G401.6 (cell line): ENCODE data around the gene NEIL1.

ENCODE experiments used
- FAIRE-seq: peaks from 2 replicates; lab custom pipeline; 2012; peaks lifted over from hg19 to GRCh38; lab: Jason Lieb, UNC

The NEIL1 gene

DNA sequence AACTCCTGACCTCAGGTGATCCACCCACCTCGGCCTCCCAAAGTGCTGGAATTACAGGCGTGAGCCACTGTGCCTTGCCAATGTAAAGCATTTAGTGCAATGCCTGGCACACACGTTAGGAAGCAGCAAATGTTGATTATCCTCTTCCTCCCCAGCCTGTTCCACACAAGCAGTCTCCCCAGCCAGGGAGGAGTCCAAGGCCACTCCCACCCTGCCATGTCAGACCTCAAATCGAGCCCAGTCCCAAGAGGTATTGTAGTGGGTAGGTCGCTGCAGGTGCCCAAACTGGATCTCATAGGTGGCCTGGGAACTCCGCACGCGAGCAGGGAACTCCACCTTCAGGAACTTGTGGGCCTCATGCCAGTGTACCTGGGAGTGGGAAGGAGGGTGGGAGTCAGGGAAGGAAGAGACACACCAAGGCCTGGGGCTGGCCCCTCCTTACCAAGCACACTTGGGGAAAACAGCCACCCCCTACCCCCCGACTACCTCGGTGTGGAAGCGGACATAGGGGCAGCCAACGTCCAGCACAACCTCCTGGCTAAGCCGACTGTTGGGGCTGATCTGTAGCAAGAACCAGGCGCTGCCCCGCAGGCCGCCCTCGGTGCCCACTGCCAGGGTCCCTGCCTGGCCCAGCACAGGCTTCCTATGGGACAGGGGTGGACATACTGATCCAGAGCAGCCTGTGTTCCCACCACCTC is 11.3 kb downstream of the NEIL1 start:
- no peak for FAIRE-seq

DNA sequence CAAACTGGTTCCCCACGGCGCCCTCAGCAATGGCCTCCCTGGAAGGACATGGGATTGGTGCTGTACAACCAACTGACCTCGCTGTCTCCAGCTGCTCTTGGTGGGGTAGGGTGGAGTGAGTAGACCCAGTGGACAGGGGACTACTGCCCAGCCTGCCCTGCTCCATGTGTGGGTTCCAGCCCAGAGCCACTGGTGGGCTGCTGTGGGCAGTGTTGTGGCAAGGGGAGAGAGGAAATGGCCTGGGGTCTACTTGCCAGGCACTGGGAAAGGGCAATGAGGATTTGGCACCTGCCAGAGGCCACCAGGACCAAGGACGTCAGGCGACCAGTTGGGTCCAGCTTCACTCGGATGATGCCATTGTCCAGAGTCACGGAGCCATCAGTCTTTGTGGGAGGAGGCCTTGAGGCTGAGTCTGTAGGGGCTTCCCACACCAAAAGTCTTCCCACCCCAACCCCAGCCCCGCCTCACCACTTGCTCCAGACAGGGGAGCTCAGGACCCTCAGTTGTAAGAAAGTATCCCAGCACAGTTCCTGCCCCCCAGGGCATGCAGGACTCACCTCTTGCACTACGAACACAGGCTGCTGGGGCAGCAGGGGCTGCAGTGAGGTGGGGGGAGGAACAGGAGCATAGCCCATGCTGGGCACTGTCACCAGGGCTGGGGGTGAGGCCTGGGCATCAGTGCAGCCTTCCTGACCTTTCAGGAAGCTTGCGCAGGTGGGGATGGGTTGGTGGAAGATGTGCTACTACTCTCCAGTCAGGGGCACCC is 12.1 kb downstream of the NEIL1 start:
- no peak for FAIRE-seq

DNA sequence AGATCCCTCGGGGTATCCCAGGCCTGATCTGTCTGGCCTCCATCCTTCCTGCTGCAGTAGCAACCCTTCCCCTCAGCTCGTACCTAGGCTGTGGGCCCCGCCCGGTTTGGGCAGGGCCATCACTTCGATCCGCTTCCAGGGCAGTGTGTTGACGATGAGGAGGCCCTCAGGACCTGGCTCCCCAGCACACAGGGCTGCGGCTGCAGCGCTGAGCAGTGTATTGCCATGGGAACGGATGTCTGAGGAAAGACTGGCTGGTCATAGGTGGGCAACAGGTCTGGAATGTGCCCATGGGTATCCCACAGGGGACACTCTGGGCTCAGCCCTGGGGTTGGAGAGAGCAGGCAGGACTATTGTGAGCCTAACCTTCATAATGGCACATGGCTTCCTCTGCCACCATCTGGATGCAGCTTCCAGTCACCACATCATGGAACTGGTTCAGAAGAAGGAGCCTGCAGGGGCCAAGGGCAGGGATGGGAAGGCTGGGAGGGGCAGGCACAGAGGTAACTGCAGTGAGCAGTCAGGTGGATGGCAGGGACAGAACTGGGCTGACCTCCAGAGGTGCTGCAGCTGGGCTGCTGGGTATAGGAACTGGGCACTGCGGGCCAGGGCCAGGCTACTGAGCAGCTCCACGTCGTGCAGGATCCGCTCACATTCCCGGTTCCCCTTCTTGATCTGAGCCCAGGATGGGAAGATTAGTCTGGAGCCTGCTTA is 12.9 kb downstream of the NEIL1 start:
- no peak for FAIRE-seq

DNA sequence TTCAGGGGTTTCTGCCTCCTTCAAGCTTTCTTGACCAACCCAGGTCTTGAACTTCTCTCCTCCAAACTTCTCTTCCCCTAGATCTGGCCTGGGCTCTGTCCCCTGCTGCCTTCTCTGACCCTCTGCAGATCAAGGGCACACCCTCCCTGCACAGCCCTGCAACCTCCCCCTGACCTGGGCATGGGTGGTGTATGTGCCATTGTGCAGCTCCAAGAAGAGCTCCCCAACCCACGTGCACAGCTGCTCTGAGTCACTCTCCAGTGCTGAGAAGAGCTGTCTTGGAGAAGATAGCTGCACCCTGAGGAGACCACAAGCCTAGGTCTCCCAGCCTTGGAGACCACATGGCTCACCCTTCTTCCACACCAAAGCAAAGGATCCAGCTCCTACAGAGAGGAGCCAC is 13.6 kb downstream of the NEIL1 start:
- no peak for FAIRE-seq

DNA sequence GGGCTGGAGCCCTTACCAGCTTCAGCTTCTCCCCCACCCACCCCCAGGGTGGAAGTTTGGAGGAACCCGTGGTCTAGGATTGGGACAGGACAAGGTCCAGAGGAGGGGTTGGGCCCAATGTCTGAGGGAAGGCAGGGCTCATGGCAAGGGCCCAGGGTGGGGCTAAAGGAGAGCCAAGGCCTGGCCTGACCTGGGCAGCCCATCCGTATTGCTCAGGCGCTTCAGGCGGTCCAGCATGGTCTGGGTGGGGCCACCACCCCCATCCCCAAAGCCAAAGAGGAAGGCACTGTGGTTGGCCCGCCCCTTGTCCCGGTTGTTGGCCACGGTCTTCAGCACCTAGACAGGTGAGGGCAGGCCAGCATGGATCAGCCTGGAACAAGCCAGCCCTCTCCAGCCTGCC is 14.0 kb downstream of the NEIL1 start:
- FAIRE-seq, result no peak

DNA sequence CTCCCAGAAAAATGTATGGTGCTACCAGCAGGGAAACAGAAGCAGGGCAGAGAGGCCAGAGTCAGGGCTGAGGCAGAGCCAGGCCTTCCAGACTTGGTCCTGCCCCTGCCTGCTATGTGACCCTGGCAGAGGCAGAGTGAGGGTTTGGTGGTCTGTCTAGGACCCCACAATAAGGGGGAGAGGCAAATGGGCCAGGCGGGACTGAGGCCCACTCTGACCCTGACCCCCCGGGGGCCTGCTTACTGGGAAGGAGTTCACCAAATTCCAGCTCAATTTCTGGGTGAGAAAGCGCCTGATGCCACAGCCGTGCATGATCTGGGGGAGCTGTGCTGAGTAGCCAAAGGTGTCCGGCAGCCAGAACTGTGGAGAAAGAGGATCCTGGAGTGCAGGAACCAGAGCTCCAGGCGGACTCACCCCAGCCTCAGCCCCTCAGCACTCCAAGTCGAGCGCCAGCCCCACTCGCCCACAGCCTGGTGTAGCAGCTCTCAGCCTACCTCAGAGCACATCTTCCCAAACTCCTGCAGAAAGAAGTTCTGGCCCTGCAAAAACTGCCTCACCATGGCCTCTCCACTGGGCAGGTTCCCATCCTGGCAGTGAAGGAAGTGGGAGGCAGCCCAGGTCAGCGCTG is 14.6 kb downstream of the NEIL1 start:
- no peak for FAIRE-seq

DNA sequence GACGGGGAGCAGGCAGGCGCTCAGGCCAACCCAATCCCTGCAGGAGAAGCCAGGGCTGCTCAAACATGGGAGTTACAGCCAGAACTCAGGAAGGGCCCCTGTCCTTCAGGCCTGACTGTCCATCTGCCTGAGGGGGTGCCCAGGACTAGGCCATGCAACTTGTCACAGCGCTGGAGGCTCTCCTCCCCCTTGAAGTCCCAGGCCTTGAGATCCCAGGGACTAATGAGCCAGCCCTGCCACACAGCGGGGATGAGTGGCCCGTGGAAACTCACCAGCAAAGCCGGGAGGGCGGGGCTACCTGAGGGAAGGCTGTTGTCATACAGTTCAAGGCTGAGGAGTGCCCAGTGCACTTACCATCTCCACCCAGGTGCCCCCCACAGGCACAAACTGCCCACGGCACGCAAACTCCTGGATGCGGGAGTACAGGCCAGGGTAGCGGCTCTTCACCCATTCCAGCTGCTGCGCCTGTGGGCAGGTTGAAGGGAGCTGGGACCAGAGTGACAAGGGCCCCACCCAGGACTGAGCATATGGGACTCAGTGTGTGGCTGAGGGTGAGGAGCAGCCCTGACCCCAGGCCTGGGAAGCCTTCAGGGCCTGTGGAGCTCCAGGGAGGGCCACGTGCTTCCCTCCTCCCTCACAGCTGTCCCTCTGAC is 15.3 kb downstream of the NEIL1 start:
- FAIRE-seq, result no peak

DNA sequence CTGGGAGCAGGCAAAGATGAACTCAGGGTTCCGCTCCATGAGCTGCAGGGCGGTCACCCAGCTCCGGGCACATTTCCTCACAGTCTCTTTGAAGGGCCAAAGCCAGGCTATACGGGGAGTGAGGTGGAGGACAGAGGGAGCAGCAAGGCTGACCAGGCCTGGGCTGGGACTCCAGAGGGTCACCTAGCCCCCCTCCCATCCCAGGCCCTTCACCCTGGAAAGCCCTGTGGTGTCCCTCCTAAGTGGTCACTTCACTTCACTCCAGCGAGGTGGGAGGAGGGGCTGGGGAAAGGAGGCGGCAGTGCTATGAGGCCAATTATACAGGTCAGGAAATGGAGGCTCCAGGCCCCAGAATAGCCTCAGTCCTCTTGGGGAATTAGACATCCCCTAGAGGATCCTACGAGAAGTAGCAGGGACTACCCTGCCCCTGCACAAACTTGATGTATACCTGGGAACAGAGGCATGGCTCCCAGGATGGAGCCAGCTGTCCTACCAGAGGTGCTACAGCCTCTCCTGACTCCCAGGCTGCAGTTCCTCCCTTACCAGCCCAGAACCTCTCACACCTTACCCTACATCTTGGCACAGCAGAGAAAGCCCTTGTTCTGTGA is 15.9 kb downstream of the NEIL1 start:
- no peak for FAIRE-seq

DNA sequence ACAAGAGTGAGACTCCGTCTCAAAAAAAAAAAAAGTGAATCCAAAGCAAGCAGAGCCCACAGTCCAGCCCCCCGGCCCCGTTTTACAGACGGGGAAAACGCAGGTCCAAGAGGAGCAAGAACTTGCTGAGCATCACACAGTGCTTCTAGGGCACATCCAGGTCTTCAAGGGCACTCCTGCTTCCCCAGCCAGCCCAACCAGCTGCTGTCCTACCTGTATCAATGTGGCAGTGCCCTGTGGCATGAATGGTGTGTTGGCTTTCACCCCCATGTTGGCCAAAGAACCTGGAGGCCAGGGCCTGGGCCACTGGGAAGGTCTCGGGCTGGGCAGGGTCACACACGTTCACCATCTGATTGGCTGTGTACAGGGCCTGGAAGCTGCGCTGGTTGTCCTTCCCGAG is 16.9 kb downstream of the NEIL1 start:
- no peak for FAIRE-seq

DNA sequence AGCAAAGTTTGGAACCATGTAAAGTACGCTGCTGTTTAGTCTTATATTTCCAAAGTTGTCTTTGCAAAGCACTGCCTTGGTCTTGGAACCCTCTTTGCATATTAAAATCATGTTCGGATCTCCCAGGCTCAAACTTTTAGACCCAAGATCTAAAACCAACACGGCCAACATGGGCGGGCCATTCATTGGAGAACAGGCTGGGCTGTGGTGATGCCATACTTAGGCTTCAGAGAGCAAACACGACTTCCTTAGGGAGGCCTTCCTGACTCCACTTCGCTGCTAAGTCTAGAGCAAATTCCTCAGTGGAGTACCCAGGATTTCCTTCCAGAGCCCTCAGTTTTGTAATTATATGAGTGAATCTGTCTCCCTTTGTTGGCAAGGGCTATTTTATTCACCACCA is 18.0 kb downstream of the NEIL1 start:
- FAIRE-seq, result no peak

DNA sequence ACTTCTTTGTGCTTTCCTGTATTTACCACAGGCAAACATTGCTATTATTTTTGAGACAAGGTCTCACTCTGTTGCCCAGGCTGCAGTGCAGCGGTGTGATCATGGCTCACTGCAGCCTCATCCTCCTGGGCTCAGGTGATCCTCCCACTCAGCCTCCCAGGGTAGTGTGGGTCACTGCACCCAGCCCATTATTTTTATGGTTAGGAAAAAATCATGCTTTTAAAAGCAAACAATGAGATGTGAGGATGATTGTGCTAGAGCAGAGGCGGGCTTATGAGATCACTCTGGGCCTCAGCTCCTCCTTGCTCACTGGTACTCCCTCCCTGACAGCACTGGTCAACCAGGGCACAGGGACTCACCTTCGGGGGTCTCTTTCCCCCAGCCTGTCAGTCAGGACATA is 19.3 kb downstream of the NEIL1 start:
- FAIRE-seq, result no peak

DNA sequence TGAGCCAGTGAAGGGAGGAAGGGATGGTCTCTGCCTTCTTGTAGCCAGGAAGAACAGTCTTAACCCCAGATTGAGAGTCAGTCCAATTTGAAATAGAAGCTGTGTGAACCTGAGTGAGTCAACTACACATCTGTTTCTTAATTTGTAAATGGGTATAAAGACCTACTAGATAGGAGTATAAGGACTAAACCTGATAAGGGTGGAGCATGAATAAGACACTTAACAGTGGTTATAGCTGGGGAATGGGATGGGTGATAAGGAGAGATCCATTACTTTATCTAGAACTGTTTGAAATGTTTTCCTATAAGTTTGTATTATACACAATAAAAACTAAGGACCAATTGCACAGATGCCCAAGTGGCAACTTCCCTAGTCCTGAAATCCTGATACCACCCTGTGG is 20.2 kb downstream of the NEIL1 start:
- FAIRE-seq, result no peak

DNA sequence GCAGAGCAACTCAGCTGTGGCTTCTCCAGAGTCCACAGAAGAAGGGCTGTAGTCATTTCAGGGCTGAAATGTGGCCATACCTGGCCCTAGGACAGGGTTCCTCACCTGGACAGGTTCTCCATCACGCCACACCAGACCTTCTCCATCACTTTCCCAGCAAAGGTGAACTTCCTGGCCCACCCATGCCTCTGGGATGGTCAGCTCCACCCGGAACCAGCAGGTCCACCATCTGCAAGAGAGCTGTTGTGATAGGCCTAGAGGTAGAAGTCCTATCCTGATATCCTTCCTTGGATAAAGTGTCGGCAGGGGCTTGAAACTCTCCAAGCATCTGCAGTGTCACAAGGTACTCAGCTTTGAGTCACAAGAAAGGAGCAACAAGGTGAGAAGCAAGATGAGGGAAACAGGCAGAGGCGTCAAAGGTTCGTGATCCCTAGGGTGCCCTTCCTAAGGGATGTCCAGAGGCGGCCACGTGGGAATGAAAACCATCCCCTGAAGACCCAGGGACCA is 20.6 kb downstream of the NEIL1 start:
- no peak for FAIRE-seq

DNA sequence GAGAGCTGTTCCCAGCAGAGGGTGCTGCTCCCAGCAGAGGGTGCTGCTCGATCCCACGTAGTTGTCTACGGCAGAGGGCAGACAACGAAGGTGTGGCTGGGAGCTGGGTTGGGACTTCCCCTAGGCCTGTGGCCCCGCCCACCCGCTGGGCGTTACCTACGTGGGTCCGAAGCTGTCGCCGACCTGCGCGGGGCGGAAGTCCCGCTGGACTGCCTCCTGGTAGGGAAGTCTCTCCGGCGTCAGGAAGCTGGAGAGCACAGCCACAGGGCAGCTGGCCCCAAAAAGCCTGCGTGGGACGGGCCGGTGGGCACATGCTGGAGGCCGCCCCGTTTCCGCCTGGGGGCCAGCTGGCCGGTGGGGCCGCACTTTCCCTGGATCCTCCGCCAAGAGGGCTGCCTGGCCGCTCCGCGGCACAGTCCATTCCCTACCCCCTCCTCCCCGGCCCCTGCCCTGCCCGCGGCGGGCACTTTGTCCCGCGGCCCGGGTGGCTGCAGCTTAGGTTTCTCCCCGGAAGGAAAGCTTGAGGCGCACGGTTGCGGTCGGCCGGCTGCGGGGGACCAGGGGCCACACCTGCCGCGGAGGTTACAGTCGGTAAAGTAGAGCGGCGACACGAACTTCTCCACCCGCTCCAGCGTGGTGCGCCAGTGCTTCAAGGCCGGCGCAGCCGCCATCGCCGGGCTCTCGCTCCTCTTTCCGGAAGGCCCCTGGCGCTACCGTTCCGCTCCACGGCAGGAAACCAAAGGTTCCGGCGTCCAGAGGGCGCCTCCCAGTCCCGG is 21.3 kb downstream of the NEIL1 start, which contains the start of gene MAN2C1:
TSS of gene MAN2C1 (minus strand) at position 695 of the 776 bp plus-strand sequence. CDS start at position 671, 24 bp downstream.
- peak; percentile 94 for FAIRE-seq

DNA sequence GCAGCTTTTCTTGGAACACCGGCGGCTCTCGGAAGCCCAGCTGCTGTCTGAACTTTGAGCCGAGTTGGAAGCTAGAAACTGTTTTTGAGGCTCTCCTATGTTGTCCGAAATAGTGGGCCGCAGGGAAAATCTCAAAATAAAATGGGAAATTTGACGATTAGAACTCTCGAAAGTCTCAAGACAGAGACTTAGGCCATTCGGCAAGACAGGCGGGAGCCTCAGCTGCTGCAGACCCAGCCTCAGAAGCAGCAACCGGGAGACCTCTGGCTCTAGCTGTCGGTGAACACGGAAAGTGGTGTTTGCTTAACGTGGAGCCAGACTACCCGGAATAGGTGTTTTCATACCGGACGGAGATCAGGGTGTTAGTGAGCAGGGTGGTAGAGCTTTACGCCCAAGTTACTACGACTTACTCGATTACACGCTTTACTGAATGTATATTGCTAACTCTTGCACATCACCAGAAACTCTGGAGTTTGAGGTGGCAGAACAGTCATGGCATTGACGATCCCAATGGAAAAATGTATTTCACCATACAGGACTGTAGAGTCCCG is 21.9 kb downstream of the NEIL1 start:
- no peak for FAIRE-seq

DNA sequence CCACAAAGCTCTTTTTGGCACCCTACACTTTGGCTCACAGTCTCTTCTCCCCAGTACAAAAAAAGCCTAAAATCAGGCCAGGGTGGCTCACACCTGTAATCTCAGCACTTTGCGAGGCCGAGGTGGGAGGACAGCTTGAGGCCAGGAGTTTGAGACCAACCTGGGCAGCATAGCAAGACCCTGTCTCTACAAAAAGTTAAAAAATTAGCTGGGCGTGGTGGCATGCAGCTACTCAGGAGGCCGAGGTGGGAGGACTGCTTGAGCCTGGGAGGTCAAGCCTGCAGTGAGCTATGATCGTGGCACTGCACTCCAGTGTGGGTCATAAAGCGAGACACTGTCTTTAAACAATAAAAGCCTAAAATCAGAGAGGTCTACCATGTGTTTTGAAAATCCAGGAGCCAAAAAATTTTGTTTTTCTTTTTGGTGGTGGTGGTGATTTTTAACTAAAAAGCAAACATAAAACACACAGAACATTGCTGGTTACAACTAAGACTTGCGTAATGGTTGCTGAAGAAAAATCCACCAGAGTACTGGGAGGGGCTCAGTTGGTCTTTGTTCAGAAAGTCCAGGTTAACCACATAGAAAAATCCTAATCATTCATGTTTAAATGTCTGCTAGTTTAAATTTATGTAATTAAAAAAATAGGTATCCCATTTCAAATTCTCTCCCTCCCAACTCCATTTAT is 23.2 kb downstream of the NEIL1 start:
- no peak for FAIRE-seq

DNA sequence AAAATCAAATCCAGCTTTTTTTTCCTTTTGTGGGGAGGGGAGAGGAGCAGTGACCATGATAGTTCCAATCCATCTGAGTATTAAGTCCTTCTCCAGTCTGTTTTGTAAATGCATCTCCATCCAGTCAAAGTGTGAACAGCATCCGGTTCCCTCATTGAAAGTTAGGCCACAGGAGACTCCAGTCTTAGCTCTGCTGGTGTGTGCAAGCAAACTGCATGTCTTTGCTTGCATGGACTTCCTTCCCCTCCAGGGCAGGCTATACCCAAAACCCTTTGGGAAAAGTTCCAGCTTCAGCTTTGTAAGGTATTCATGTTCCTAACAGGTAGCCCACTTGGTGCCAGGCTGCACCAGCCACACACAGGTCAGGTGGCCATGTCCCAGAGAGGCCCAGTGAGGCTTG is 24.6 kb downstream of the NEIL1 start:
- no peak for FAIRE-seq

DNA sequence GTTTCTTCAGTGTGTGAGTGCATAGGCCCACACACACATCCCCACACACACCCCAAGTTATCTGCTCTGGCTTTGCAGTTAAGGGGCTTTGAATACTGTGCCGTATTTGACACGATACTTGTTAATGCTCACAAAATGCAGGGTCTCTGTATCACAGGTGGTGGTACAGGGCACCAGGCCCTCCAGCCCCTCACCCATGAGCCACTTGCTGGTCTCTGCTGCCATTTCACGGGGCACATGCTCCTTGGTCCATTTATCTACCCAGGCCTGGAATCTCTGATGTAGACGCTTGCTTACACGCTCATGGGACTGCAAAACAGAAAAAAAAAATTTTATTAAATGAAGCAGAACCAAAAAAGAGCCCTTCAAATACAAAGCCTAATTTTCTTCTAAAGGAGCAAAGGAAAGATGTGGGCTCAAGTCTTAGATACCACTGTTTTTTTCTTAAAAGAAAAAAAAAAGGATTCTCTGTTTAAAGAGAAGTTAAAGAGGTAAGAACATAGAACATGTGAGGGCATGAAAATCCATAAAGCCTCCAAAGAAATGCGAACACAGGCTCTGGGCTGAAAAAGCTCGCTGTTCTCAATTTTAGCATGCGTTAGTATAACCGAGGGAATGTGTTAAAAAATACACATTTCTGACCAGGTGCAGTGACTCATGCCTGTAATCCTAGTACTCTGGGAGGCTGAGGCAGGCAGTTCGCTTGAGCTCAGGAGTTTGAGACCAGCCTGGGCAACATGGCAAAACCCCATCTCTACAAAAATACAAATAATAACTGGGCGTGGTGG is 25.3 kb downstream of the NEIL1 start:
- no peak for FAIRE-seq

DNA sequence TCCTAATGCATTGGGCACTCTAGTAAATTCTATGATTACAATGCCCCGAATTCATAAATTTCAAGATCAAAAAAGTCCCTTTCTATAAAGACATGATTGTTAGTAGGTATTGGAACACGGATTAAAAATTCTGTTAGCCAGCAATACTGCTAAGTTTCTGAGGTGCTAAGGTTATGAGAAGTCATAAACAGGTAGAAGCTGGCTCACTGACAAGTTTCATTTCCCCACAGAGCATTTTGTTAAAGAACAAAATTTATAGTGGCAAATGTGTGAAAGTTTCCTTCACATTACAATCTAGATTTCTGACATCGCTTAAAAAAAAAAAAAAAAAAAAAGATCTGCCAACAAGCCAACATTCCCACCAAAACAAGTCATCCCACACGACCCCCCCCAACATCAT is 33.9 kb downstream of the NEIL1 start:
- no peak for FAIRE-seq
